GM10847 (cell line): ENCODE measurements around the gene MSTN.

Experiments
- POLR2A ChIP-seq: IDR thresholded peaks from 2 replicates; pipeline ENCODE4 v1.6.1; 2011; ENCODE audit not compliant: insufficient read length; ENCODE audit errors: extremely low read depth

Gene MSTN

DNA sequence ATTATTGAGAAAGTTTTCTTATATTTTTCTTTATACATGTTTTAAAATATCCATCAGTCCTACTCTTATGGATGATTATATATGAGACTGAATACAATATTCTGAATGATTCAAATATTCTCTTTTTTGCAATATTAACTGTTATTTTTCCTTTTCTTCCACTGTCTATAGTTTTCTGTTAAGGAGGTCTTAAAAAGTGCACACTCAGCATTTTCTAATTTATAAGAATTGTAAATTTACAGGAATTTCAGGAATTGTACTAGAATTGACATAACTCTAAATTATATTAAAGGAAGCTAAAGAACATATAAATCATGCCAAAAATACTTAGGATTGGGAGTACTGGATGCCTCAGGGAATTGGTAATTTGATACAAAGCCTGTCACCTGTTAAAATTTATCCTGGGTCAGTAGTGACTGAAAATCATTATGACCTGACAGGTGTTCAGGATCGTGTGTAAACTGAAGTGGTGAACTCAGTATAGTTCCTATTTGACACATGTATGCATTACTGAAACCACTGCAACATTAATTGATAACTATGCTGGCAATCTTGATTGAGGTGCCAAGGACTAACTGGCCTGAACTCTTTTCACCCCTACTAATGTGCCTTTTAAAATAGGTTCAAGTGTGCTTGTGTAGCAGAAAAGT, 30.4 kb downstream of the MSTN start:
- TF ChIP-seq POLR2A, result no peak

GRCh38 chr2:190023860-190024259, 38.7 kb downstream of the MSTN start:
- TF ChIP-seq POLR2A, result no peak

- TF ChIP-seq POLR2A, result no peak
Observed at GRCh38 chr2:190020720-190021119, 41.8 kb downstream of the MSTN start.

DNA sequence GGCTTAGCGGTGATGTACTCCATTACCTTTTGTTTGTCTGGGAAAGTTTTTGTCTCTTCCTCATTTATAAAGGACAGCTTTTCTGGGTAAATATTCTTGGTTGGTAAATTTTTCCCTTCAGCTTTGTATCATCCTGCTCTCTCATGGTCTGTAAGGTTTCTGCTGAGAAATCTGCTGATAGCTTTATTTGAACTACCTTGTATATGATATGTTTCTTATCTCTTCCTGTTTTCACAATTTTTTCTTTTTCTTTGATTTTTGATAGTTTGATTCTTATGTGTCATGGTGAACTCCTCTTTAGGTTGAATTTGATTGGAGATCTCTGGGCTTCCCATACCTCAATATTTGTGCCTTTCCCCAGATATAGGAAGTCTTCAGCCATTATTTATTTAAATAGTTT, 44.7 kb downstream of the MSTN start:
- no peak for TF ChIP-seq POLR2A
